ENCODE data around the gene ENTPD6. TPM values are rescaled to one million over a fixed set of nuclear protein-coding genes. Genes with fewer than 3 reads are reported as not detected.
A peak's percentile ranks its signal among the peaks of the same experiment; 100 is the strongest.

The ENTPD6 gene
- total RNA-seq, 2 experiments from 2014 or later: 39.4 to 42.8 TPM

GRCh38 chr20:25247000-25247517 lies 51.5 kb downstream of the ENTPD6 start:
- ATAC-seq (no peak), DNase-seq (no peak)
- TF ChIP-seq, protein P1, sequence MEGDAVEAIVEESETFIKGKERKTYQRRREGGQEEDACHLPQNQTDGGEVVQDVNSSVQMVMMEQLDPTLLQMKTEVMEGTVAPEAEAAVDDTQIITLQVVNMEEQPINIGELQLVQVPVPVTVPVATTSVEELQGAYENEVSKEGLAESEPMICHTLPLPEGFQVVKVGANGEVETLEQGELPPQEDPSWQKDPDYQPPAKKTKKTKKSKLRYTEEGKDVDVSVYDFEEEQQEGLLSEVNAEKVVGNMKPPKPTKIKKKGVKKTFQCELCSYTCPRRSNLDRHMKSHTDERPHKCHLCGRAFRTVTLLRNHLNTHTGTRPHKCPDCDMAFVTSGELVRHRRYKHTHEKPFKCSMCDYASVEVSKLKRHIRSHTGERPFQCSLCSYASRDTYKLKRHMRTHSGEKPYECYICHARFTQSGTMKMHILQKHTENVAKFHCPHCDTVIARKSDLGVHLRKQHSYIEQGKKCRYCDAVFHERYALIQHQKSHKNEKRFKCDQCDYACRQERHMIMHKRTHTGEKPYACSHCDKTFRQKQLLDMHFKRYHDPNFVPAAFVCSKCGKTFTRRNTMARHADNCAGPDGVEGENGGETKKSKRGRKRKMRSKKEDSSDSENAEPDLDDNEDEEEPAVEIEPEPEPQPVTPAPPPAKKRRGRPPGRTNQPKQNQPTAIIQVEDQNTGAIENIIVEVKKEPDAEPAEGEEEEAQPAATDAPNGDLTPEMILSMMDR (IDR thresholded peaks at IDR 0.05): no peak
- H3K4me3 Mint-ChIP-seq: peak overlapping the region; percentile 89
- POLR2A ChIA-PET: interaction anchor here (0.8 to 5.2 kb wide), 4 partner anchors 11 to 52 kb away, joined by 3 to 41 read pairs (median 10); partner anchors contain the start of gene ENTPD6
- H3K27me3 Mint-ChIP-seq: peaks cover 7% of the 10 kb centered on the region
- H3K36me3 Mint-ChIP-seq (ENCODE audit: low read depth): peaks cover 3% of the 10 kb centered on the region
- intact Hi-C loops (cut with micrococcal nuclease): no loop called here
- peaks cover 42% of the 10 kb centered on the region for H3K4me1 Mint-ChIP-seq (ENCODE audit: low read depth)
- no peaks in the 10 kb centered on the region for H3K9me3 Mint-ChIP-seq
- no peak overlapping the region for H3K27ac Mint-ChIP-seq
- CTCF ChIA-PET: interaction anchor here (0.8 to 1.5 kb wide), 6 partner anchors 9 to 157 kb away, joined by 3 to 7 read pairs (median 4); no protein-coding TSS in a partner anchor

DNA sequence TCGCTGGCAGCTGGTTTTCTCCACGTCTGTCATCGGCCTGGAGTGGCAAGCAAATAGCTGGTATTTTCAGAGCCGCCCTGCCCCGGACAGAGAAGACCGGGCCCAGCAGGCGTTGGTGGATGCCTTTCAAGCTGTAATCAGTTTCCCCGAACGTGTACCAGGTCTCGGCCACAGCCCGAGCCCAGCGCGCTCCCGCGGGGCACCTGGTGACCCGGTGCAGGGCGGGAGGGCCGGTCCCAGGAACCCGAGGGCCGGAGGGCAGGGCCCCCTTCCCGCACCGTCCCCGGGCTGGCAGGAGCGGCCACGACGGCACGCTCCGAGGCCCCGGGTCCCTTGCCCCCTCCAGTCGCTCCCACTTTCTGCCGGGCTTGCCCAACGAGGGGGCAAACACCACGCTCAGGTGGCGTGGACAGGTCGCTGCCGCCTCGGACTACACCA lies 52.0 kb downstream of the ENTPD6 start:
- CTCF ChIA-PET: interaction anchor here (0.6 to 1.5 kb wide), 7 partner anchors 9 to 157 kb away, joined by 3 to 7 read pairs (median 3); no protein-coding TSS in a partner anchor
- H3K27me3 Mint-ChIP-seq: peaks cover 7% of the 10 kb centered on the region
- peak; percentile 14 for ATAC-seq
- no peak overlapping the region for H3K27ac Mint-ChIP-seq
- H3K36me3 Mint-ChIP-seq (ENCODE audit: low read depth): peaks cover 3% of the 10 kb centered on the region
- no peaks in the 10 kb centered on the region for H3K9me3 Mint-ChIP-seq
- H3K4me1 Mint-ChIP-seq (ENCODE audit: low read depth): peaks cover 47% of the 10 kb centered on the region
- peak overlapping the region; percentile 89 for H3K4me3 Mint-ChIP-seq
- TF ChIP-seq, protein P1 (IDR thresholded peaks at IDR 0.05): no peak
- POLR2A ChIA-PET: interaction anchor here (0.6 to 5.2 kb wide), 5 partner anchors 11 to 160 kb away, joined by 3 to 41 read pairs (median 6); partner anchors contain the start of genes ENTPD6 and GINS1
- intact Hi-C loops (cut with micrococcal nuclease): no loop called here
- peak; percentile 40 for DNase-seq

DNA sequence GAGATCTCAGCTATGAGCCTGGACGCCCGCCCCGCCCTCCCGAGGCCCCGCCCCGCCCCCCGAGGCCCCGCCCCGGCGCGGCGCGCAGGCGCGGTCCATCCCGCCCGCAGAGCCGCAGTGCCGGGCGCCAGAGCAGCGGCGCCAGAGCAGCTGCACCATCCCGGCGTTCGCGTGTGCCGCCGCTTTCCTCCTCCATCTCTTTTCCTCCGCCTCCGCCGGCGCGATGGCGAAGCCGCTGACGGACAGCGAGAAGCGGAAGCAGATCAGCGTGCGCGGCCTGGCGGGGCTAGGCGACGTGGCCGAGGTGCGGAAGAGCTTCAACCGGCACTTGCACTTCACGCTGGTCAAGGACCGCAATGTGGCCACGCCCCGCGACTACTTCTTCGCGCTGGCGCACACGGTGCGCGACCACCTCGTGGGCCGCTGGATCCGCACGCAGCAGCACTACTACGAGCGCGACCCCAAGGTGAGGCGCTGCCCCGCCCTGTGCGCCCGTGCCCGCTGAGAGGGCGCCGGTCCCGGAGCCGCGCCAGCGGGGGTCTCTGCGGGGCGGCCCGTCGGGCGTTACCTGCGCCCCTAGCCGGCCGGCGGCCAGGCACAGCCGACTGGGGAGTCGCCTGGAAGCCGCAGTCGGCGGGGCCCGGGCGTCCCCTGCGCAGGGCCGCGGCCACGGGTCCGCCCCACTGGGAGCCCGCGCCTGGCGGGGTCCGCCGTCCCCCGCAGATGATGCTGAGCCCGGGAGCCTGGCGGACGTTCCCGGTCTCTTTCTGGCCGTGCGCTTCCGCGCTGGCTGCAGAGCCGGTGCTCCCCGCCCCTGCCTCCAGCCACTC lies 52.7 kb downstream of the ENTPD6 start, which contains the start of gene PYGB:
PYGB (plus strand) TSS at position 130 of the 830 bp plus-strand sequence; CDS start at position 224, 94 bp downstream.
- Mint-ChIP-seq H3K4me1 (ENCODE audit: low read depth) (peaks cover 53% of the 10 kb centered on the region), H3K27ac (peak within 1 kb of the TSS; percentile 91), H3K36me3 (ENCODE audit: low read depth) (peaks cover 4% of the 10 kb centered on the region), H3K27me3 (peaks cover 7% of the 10 kb centered on the region), H3K9me3 (no peaks in the 10 kb centered on the region), H3K4me3 (peak within 1 kb of the TSS; percentile 89)
- peak; percentile 76 for DNase-seq
- CTCF ChIA-PET: interaction anchor here (0.6 to 1.5 kb wide), 7 partner anchors 8 to 158 kb away, joined by 3 to 7 read pairs (median 3); no protein-coding TSS in a partner anchor
- POLR2A ChIA-PET: interaction anchor here (0.6 to 5.2 kb wide), 5 partner anchors 10 to 159 kb away, joined by 3 to 41 read pairs (median 6); partner anchors contain the start of genes ENTPD6 and GINS1
- TF ChIP-seq, protein P1 (IDR thresholded peaks at IDR 0.05): no peak
- intact Hi-C loops (cut with micrococcal nuclease): no loop called here
- peak; percentile 88 for ATAC-seq

DNA sequence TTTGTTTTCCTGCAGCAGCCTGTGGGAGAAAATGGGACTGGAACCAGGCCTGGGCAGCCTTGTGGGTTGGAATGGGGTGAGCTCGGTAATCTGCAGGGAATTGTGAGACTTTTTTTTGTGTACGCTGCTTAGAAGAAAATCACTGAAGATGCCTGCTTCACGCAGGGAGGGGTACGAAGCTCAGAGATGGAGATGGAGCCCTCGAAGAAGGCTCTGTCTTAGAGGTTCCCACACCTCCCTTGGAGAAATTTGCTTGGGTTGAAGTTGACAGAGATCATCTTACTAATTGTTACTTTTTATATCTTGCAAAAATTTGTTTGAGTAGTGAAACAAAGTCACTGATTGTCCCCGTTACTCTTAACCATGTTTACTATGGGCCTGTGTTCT lies 53.3 kb downstream of the ENTPD6 start:
- Mint-ChIP-seq H3K36me3 (ENCODE audit: low read depth) (peaks cover 4% of the 10 kb centered on the region), H3K4me3 (peak overlapping the region; percentile 83), H3K27ac (peak overlapping the region; percentile 59), H3K4me1 (ENCODE audit: low read depth) (peaks cover 57% of the 10 kb centered on the region), H3K9me3 (no peaks in the 10 kb centered on the region), H3K27me3 (peaks cover 7% of the 10 kb centered on the region)
- CTCF ChIA-PET: no interaction called here
- TF ChIP-seq, protein P1 (IDR thresholded peaks at IDR 0.05): no peak
- POLR2A ChIA-PET: interaction anchor here (1.6 to 5.2 kb wide), 3 partner anchors 10 to 159 kb away, joined by 3 to 41 read pairs (median 15); partner anchors contain the start of genes ENTPD6 and GINS1
- no peak for DNase-seq
- intact Hi-C loops (cut with micrococcal nuclease): no loop called here
- no peak for ATAC-seq

Measured in activated CD8-positive, alpha-beta T cell treated with anti-CD3 and anti-CD28 coated beads for 36 hours (primary cell).